ENCODE data around the gene ALG2. TPM values are rescaled to one million over a fixed set of nuclear protein-coding genes. Genes with fewer than 3 reads are reported as not detected.

ALG2 gene
- total and polyA plus RNA-seq, 4 donors = 20.6 to 43.6 (median 30.3) TPM

DNA sequence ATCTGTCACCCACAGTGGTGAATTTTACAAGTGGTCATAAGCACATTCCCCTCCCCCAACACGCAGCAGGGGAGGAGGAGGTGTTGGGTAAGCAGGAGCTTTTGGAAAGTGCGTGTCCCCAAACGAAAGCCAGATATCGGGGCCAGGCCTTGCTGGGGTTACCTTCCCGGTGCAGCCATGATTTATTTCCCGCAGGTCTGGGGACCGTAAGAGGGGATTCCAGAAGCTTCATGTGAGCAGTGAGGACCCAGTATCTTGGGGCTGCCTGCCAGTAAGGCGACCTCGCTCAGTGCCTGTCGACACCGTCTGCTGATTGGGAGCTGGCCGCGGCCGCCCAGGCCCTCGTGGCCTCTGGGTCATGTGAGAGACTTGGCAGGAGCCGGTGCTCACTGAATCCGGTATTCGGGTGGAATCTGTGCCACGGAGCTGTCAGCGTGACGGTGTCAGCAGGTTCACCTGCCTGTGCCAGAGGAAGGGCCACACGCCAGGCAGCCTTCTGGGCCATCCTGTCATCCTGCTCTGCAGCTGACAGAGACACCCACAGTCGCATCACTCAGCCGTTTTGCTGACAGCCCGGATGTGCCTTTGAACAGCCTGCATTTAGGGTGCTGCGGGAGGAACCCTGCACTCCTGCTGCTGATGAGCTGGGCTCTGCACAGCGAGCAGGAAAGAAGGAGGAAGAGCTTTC lies 37.6 kb upstream of the ALG2 start (continued):
- peak; percentile 14 for TF ChIP-seq FOXA2 (IDR thresholded peaks at IDR 0.05)

GRCh38 chr9:99257723-99258389 lies 36.1 kb upstream of the ALG2 start:
- 96% methylated on average over 8 of the region's 8 CpGs for WGBS
- TF ChIP-seq HNF4G (IDR thresholded peaks at IDR 0.05) (no peak), FOXA1 (IDR thresholded peaks at IDR 0.05) (no peak), EGR1 (IDR thresholded peaks at IDR 0.05; ENCODE audit: low read depth in 2 of 2) (no peak), NR2F2 (IDR thresholded peaks at IDR 0.05) (no peak), GABPA (IDR thresholded peaks at IDR 0.05 in 1 of 2, conservative IDR thresholded peaks at IDR 0.05 in 1 of 2) (no peak), RAD21 (IDR thresholded peaks at IDR 0.05) (no peak), HNF4A (conservative IDR thresholded peaks at IDR 0.05) (no peak), JUND (IDR thresholded peaks at IDR 0.05) (no peak), ATF3 (IDR thresholded peaks at IDR 0.05) (no peak), YY1 (IDR thresholded peaks at IDR 0.05) (no peak), FOXA2 (IDR thresholded peaks at IDR 0.05) (no peak), TAF1 (conservative IDR thresholded peaks at IDR 0.05) (no peak), SP1 (IDR thresholded peaks at IDR 0.05) (no peak), RXRA (IDR thresholded peaks at IDR 0.05) (no peak), CTCF (IDR thresholded peaks at IDR 0.05; ENCODE audit: low read depth, low read length, missing input control) (no peak)
- TF ChIP-seq, protein P1, sequence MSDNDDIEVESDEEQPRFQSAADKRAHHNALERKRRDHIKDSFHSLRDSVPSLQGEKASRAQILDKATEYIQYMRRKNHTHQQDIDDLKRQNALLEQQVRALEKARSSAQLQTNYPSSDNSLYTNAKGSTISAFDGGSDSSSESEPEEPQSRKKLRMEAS (IDR thresholded peaks at IDR 0.05) = no peak
- TF ChIP-seq, protein P2, sequence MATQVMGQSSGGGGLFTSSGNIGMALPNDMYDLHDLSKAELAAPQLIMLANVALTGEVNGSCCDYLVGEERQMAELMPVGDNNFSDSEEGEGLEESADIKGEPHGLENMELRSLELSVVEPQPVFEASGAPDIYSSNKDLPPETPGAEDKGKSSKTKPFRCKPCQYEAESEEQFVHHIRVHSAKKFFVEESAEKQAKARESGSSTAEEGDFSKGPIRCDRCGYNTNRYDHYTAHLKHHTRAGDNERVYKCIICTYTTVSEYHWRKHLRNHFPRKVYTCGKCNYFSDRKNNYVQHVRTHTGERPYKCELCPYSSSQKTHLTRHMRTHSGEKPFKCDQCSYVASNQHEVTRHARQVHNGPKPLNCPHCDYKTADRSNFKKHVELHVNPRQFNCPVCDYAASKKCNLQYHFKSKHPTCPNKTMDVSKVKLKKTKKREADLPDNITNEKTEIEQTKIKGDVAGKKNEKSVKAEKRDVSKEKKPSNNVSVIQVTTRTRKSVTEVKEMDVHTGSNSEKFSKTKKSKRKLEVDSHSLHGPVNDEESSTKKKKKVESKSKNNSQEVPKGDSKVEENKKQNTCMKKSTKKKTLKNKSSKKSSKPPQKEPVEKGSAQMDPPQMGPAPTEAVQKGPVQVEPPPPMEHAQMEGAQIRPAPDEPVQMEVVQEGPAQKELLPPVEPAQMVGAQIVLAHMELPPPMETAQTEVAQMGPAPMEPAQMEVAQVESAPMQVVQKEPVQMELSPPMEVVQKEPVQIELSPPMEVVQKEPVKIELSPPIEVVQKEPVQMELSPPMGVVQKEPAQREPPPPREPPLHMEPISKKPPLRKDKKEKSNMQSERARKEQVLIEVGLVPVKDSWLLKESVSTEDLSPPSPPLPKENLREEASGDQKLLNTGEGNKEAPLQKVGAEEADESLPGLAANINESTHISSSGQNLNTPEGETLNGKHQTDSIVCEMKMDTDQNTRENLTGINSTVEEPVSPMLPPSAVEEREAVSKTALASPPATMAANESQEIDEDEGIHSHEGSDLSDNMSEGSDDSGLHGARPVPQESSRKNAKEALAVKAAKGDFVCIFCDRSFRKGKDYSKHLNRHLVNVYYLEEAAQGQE (IDR thresholded peaks at IDR 0.05) = no peak
- TF ChIP-seq, protein P3, sequence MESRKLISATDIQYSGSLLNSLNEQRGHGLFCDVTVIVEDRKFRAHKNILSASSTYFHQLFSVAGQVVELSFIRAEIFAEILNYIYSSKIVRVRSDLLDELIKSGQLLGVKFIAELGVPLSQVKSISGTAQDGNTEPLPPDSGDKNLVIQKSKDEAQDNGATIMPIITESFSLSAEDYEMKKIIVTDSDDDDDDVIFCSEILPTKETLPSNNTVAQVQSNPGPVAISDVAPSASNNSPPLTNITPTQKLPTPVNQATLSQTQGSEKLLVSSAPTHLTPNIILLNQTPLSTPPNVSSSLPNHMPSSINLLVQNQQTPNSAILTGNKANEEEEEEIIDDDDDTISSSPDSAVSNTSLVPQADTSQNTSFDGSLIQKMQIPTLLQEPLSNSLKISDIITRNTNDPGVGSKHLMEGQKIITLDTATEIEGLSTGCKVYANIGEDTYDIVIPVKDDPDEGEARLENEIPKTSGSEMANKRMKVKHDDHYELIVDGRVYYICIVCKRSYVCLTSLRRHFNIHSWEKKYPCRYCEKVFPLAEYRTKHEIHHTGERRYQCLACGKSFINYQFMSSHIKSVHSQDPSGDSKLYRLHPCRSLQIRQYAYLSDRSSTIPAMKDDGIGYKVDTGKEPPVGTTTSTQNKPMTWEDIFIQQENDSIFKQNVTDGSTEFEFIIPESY (IDR thresholded peaks at IDR 0.05) = no peak

More at GRCh38 chr9:99257723-99258389, 36.1 kb upstream of the ALG2 start:
- Histone ChIP-seq H3K27me3 (ENCODE audit: control insufficient read depth in 4 of 4, insufficient read depth in 4 of 4, low read length in 3 of 4) (no peaks in the 10 kb centered on the region), H3K9ac (ENCODE audit: low read depth in 1 of 2, low read length in 2 of 2) (no peak overlapping the region), H3K9me3 (ENCODE audit: control insufficient read depth in 4 of 4, low read length in 3 of 4) (no peaks in the 10 kb centered on the region), H3K4me3 (ENCODE audit: low read depth in 1 of 3, low read length in 3 of 3) (no peak overlapping the region), H3K36me3 (ENCODE audit: control insufficient read depth in 4 of 4, insufficient read depth in 3 of 4, low read depth in 1 of 4, low read length in 3 of 4) (no peaks in the 10 kb centered on the region), H3K4me1 (ENCODE audit: control insufficient read depth in 4 of 4, insufficient read depth in 4 of 4, low read length in 3 of 4) (peaks cover 0 to 8% (median 5%) of the 10 kb centered on the region in 4 donors), H3K27ac (ENCODE audit: low read depth in 1 of 2, low read length in 2 of 2) (peak overlapping the region in 1 of 2 donors; percentile 95)
- DNase-seq (ENCODE audit: low spot score) = no peak

Data from liver (tissue), 9 donors.